Inflammatory macrophage (primary cell): Measurements from ENCODE around the gene TMEM272.
A peak's percentile ranks its signal among the peaks of the same experiment; 100 is the strongest.

Source experiments
- DNase-seq, 2 donors: peaks; one replicate each; pipeline ENCODE4 v3.0.0-alpha.2; 2020 to 2022

The TMEM272 gene

GRCh38 chr13:51849145-51850101 is 4.4 kb upstream of the TMEM272 start:
- peak; percentile 78 to 82 for DNase-seq

- DNase-seq = no peak
Observed at GRCh38 chr13:51848674-51849073, 3.7 kb upstream of the TMEM272 start.

- no peak for DNase-seq
Observed at GRCh38 chr13:51846756-51847155, 1.8 kb upstream of the TMEM272 start.

GRCh38 chr13:51845574-51846318 is 769 bp upstream of the TMEM272 start:
- DNase-seq = no peak

- no peak for DNase-seq
Observed at GRCh38 chr13:51843529-51843928, 1.4 kb downstream of the TMEM272 start.

- DNase-seq = no peak
Observed at GRCh38 chr13:51841732-51842131, 3.2 kb downstream of the TMEM272 start.

- DNase-seq = no peak
Observed at GRCh38 chr13:51840917-51841316, 4.1 kb downstream of the TMEM272 start.

- DNase-seq = no peak
Observed at GRCh38 chr13:51839711-51840540, 5.1 kb downstream of the TMEM272 start.

- DNase-seq = no peak
Observed at GRCh38 chr13:51838240-51838846, 6.6 kb downstream of the TMEM272 start.

- no peak for DNase-seq
Observed at GRCh38 chr13:51837016-51837415, 8.0 kb downstream of the TMEM272 start.

GRCh38 chr13:51834581-51835171 is 10.3 kb downstream of the TMEM272 start:
- no peak for DNase-seq

- DNase-seq = no peak
Observed at GRCh38 chr13:51833980-51834379, 11.0 kb downstream of the TMEM272 start.

GRCh38 chr13:51832471-51833152 is 12.4 kb downstream of the TMEM272 start:
- peak; percentile 65 to 71 for DNase-seq

- DNase-seq = no peak
Observed at GRCh38 chr13:51831519-51831918, 13.5 kb downstream of the TMEM272 start.

GRCh38 chr13:51829568-51829899 is 15.4 kb downstream of the TMEM272 start:
- DNase-seq = no peak

GRCh38 chr13:51828730-51829567 is 16.0 kb downstream of the TMEM272 start:
- peak; percentile 49 to 50 for DNase-seq

GRCh38 chr13:51827254-51827653 is 17.7 kb downstream of the TMEM272 start:
- peak; percentile 64 for DNase-seq

- DNase-seq = peak; percentile 39 to 67
Observed at GRCh38 chr13:51826606-51827005, 18.4 kb downstream of the TMEM272 start.

- DNase-seq = no peak
Observed at GRCh38 chr13:51825681-51826254, 19.2 kb downstream of the TMEM272 start.

GRCh38 chr13:51825165-51825592 is 19.8 kb downstream of the TMEM272 start:
- DNase-seq = peak; percentile 83 to 84
